ENCODE data around the gene SIPA1L3.

DNA sequence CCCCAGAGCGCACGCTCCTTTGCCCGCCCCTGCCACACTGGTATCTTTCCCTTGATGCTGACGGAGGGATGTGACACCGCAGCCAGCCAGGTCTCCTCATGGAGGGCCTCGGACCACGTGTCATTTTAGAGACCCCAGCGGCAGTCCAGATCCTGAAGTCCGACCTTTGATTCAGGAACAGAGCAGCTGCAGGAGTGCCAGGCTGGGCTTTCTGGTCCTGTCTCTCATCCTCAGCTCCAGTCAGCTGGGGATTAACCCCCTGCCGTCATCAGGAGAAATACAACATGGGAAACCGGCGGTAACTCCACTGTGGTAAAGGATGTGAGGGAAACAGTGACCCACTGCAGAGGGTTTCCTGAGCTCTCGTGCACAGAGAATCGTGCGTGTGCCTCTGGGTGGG lies 140.6 kb downstream of the SIPA1L3 start:
- no peak for TF ChIP-seq TCF12 (IDR thresholded peaks at IDR 0.05; ENCODE audit: low read depth, low read length)
- TF ChIP-seq, protein P1, sequence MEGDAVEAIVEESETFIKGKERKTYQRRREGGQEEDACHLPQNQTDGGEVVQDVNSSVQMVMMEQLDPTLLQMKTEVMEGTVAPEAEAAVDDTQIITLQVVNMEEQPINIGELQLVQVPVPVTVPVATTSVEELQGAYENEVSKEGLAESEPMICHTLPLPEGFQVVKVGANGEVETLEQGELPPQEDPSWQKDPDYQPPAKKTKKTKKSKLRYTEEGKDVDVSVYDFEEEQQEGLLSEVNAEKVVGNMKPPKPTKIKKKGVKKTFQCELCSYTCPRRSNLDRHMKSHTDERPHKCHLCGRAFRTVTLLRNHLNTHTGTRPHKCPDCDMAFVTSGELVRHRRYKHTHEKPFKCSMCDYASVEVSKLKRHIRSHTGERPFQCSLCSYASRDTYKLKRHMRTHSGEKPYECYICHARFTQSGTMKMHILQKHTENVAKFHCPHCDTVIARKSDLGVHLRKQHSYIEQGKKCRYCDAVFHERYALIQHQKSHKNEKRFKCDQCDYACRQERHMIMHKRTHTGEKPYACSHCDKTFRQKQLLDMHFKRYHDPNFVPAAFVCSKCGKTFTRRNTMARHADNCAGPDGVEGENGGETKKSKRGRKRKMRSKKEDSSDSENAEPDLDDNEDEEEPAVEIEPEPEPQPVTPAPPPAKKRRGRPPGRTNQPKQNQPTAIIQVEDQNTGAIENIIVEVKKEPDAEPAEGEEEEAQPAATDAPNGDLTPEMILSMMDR (IDR thresholded peaks at IDR 0.05 in 2 of 3, conservative IDR thresholded peaks at IDR 0.05 in 1 of 3; ENCODE audit: control insufficient read depth in 2 of 3, extremely low read depth in 1 of 3, insufficient read depth in 1 of 3, low read depth in 3 of 3, low read length in 3 of 3) = no peak
- no peak for TF ChIP-seq POLR2A (IDR thresholded peaks at IDR 0.05; ENCODE audit: low read depth, low read length)
- no peak for TF ChIP-seq MTA3 (IDR thresholded peaks at IDR 0.05; ENCODE audit: borderline replicate concordance, low read length)
- TF ChIP-seq JUNB (IDR thresholded peaks at IDR 0.05) = no peak
- no peak for TF ChIP-seq POLR2AphosphoS5 (IDR thresholded peaks at IDR 0.05; ENCODE audit: low read length)
- TF ChIP-seq ZNF384 (IDR thresholded peaks at IDR 0.05; ENCODE audit: borderline replicate concordance, low read depth, low read length) = no peak
- TF ChIP-seq, protein P2, sequence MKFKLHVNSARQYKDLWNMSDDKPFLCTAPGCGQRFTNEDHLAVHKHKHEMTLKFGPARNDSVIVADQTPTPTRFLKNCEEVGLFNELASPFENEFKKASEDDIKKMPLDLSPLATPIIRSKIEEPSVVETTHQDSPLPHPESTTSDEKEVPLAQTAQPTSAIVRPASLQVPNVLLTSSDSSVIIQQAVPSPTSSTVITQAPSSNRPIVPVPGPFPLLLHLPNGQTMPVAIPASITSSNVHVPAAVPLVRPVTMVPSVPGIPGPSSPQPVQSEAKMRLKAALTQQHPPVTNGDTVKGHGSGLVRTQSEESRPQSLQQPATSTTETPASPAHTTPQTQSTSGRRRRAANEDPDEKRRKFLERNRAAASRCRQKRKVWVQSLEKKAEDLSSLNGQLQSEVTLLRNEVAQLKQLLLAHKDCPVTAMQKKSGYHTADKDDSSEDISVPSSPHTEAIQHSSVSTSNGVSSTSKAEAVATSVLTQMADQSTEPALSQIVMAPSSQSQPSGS (IDR thresholded peaks at IDR 0.05; ENCODE audit: low read length) = no peak
- no peak for TF ChIP-seq GABPA (IDR thresholded peaks at IDR 0.05; ENCODE audit: low read depth)
- TF ChIP-seq CBX5 (IDR thresholded peaks at IDR 0.05; ENCODE audit: low read depth) = no peak
- no peak for TF ChIP-seq SMC3 (IDR thresholded peaks at IDR 0.05; ENCODE audit: borderline replicate concordance, low read length)
- TF ChIP-seq RAD21 (IDR thresholded peaks at IDR 0.05; ENCODE audit: insufficient read depth, low read depth, low read length) = no peak
- TF ChIP-seq, protein P3, sequence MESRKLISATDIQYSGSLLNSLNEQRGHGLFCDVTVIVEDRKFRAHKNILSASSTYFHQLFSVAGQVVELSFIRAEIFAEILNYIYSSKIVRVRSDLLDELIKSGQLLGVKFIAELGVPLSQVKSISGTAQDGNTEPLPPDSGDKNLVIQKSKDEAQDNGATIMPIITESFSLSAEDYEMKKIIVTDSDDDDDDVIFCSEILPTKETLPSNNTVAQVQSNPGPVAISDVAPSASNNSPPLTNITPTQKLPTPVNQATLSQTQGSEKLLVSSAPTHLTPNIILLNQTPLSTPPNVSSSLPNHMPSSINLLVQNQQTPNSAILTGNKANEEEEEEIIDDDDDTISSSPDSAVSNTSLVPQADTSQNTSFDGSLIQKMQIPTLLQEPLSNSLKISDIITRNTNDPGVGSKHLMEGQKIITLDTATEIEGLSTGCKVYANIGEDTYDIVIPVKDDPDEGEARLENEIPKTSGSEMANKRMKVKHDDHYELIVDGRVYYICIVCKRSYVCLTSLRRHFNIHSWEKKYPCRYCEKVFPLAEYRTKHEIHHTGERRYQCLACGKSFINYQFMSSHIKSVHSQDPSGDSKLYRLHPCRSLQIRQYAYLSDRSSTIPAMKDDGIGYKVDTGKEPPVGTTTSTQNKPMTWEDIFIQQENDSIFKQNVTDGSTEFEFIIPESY (IDR thresholded peaks at IDR 0.05) = no peak
- no peak for TF ChIP-seq RELA (IDR thresholded peaks at IDR 0.05; ENCODE audit: borderline replicate concordance, partially characterized antibody)

All from GM12878 (cell line).